Mammary epithelial cell (primary cell): ENCODE measurements around the gene CLEC7A.

Experiments used
- EZH2 ChIP-seq: IDR thresholded peaks from 2 replicates; pipeline ENCODE4 v1.6.1; 2012; ENCODE audit warnings: low read length, inconsistent platforms, borderline replicate concordance
- TF ChIP-seq, protein P1 (sequence below), 2 donors: IDR thresholded peaks in 1 of 2; conservative IDR thresholded peaks in 1 of 2; 2 replicates each; pipeline ENCODE4 v1.5.1; 2011 to 2012; ENCODE audit warnings: inconsistent platforms in 2 of 2, low read length in 2 of 2, mild to moderate bottlenecking in 2 of 2, control low read depth in 1 of 2, low read depth in 1 of 2; ENCODE audit not compliant: insufficient read depth in 1 of 2; ENCODE audit errors: extremely low read depth in 1 of 2

DNA sequence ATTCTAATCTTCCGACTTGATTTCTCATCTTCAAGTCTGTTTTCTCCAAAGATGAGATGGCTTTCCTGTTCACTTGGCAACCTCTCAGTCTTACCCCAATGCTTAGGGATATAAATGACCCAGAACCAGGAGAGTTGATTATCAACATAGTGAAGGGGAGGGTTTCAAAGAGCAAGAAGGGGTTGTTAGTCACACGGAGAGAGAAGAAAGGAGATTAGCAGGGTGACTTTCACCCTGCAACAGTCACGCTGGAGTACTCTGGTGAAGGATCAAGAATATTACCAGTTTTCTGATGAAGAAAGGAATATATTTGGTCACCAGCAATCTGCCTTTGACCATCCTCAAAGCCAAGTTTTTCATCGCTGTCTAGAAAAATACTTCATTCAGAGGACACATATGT lies 48.8 kb upstream of the CLEC7A start, which contains the start of gene TMEM52B:
- TF ChIP-seq, protein P1, sequence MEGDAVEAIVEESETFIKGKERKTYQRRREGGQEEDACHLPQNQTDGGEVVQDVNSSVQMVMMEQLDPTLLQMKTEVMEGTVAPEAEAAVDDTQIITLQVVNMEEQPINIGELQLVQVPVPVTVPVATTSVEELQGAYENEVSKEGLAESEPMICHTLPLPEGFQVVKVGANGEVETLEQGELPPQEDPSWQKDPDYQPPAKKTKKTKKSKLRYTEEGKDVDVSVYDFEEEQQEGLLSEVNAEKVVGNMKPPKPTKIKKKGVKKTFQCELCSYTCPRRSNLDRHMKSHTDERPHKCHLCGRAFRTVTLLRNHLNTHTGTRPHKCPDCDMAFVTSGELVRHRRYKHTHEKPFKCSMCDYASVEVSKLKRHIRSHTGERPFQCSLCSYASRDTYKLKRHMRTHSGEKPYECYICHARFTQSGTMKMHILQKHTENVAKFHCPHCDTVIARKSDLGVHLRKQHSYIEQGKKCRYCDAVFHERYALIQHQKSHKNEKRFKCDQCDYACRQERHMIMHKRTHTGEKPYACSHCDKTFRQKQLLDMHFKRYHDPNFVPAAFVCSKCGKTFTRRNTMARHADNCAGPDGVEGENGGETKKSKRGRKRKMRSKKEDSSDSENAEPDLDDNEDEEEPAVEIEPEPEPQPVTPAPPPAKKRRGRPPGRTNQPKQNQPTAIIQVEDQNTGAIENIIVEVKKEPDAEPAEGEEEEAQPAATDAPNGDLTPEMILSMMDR (conservative IDR thresholded peaks at IDR 0.05 in 1 of 2, IDR thresholded peaks at IDR 0.05 in 1 of 2; ENCODE audit: extremely low read depth in 1 of 2, insufficient read depth in 1 of 2, low read depth in 1 of 2, low read length in 2 of 2), result no peak
- TF ChIP-seq EZH2, result no peak
